Progenitor cell of endocrine pancreas (in vitro differentiated cells): ENCODE measurements around the gene CD247. TPM values are rescaled to one million over a fixed set of nuclear protein-coding genes. Genes with fewer than 3 reads are reported as not detected.

Experiments
- DNase-seq: peaks from one replicate; pipeline ENCODE4 v3.0.0; 2021; ENCODE audit warnings: low spot score; ENCODE audit not compliant: unreplicated experiment
- H3K27ac Mint-ChIP-seq: 2 replicates; pipeline ENCODE4 v1.8.0; 2021; ENCODE audit warnings: mild to moderate bottlenecking, moderate library complexity, mixed read lengths
- H3K27me3 Mint-ChIP-seq: 2 replicates; pipeline ENCODE4 v1.8.0; 2021; ENCODE audit warnings: mixed read lengths
- H3K36me3 Mint-ChIP-seq: 2 replicates; pipeline ENCODE4 v1.8.0; 2022; ENCODE audit warnings: mixed read lengths; ENCODE audit not compliant: insufficient read depth
- H3K4me1 Mint-ChIP-seq: 2 replicates; pipeline ENCODE4 v1.8.0; 2021; ENCODE audit warnings: low read depth, mixed read lengths
- H3K4me3 Mint-ChIP-seq: 2 replicates; pipeline ENCODE4 v1.8.0; 2021; ENCODE audit warnings: low read depth, mild to moderate bottlenecking, moderate library complexity, mixed read lengths
- H3K9me3 Mint-ChIP-seq: 2 replicates; pipeline ENCODE4 v1.8.0; 2021; ENCODE audit warnings: low read depth, mixed read lengths
- total RNA-seq: library from RNA; stranded (reverse); gene quantifications from 2 replicates; pipeline ENCODE4 v1.2.1, GENCODE V29; 2021
- TF ChIP-seq, protein P1 (sequence below): fragments of 200-600 bp; sonication (generic); IDR thresholded peaks from one replicate; pipeline ENCODE4 v1.5.0; 2021; ENCODE audit warnings: antibody characterized with exemption, mild to moderate bottlenecking; ENCODE audit not compliant: unreplicated experiment

Gene CD247
- total RNA-seq, 1 donor from 2014 or later, result not detected

DNA sequence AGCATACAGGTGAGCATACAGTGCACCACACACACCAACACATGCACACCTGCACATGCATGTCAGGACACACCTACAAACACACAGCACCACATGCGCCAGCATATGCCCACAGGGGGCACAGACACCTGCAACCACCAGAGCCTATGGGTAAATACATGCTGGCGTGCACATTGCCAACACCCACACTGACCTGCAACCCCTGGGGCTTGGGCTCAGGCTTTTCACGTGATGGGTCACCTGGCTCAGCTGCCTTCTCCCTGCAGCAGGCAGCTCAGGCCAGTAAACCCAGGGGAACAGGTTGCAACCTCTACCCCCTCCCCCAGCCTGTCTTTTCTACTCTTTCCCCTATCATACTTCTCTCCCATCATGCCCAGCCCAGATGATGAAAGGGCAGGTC, 8.1 kb downstream of the CD247 start:
- no peak overlapping the region for H3K4me3 Mint-ChIP-seq
- H3K9me3 Mint-ChIP-seq, result no peaks in the 10 kb centered on the region
- no peak overlapping the region for H3K27ac Mint-ChIP-seq
- H3K27me3 Mint-ChIP-seq, result peaks cover 9% of the 10 kb centered on the region
- H3K36me3 Mint-ChIP-seq, result no peaks in the 10 kb centered on the region
- peaks cover 9% of the 10 kb centered on the region for H3K4me1 Mint-ChIP-seq
- DNase-seq, result no peak
- TF ChIP-seq, protein P1, sequence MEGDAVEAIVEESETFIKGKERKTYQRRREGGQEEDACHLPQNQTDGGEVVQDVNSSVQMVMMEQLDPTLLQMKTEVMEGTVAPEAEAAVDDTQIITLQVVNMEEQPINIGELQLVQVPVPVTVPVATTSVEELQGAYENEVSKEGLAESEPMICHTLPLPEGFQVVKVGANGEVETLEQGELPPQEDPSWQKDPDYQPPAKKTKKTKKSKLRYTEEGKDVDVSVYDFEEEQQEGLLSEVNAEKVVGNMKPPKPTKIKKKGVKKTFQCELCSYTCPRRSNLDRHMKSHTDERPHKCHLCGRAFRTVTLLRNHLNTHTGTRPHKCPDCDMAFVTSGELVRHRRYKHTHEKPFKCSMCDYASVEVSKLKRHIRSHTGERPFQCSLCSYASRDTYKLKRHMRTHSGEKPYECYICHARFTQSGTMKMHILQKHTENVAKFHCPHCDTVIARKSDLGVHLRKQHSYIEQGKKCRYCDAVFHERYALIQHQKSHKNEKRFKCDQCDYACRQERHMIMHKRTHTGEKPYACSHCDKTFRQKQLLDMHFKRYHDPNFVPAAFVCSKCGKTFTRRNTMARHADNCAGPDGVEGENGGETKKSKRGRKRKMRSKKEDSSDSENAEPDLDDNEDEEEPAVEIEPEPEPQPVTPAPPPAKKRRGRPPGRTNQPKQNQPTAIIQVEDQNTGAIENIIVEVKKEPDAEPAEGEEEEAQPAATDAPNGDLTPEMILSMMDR, result no peak

DNA sequence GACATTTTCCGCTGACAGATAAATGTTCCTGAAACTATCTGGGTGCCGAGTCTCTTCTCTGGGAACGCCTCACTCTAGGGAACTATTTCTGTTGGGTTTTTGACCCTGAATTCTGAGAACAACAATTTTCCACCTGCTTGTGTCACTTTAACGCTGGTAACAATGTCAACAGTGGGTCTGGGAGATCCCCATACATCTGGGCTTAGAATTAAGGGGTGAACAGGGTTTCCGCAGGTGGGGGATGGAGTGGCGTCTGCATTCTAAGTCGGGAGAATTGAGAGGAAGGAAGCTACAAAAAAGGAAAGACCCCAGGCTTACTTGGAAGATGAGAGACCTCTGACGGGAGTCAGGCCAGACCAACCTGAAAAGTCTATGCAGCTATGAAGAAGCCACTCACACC, 8.7 kb downstream of the CD247 start:
- no peak overlapping the region for H3K4me3 Mint-ChIP-seq
- H3K27ac Mint-ChIP-seq, result no peak overlapping the region
- no peaks in the 10 kb centered on the region for H3K36me3 Mint-ChIP-seq
- H3K9me3 Mint-ChIP-seq, result no peaks in the 10 kb centered on the region
- TF ChIP-seq, protein P1, result no peak
- peaks cover 9% of the 10 kb centered on the region for H3K4me1 Mint-ChIP-seq
- H3K27me3 Mint-ChIP-seq, result peaks cover 9% of the 10 kb centered on the region
- DNase-seq, result no peak

- peaks cover 11% of the 10 kb centered on the region for H3K4me1 Mint-ChIP-seq
- H3K9me3 Mint-ChIP-seq, result no peaks in the 10 kb centered on the region
Observed at GRCh38 chr1:167507719-167508118, 10.6 kb downstream of the CD247 start.

GRCh38 chr1:167504467-167504827, 13.9 kb downstream of the CD247 start:
- Mint-ChIP-seq H3K4me1 (peaks cover 3% of the 10 kb centered on the region), H3K36me3 (no peaks in the 10 kb centered on the region), H3K27me3 (peaks cover 18% of the 10 kb centered on the region), H3K9me3 (no peaks in the 10 kb centered on the region), H3K4me3 (no peak overlapping the region), H3K27ac (no peak overlapping the region)
- TF ChIP-seq, protein P1, result no peak
- no peak for DNase-seq

More at GRCh38 chr1:167507719-167508118, 10.6 kb downstream of the CD247 start:
- Mint-ChIP-seq H3K36me3 (no peaks in the 10 kb centered on the region), H3K27ac (no peak overlapping the region), H3K27me3 (peaks cover 22% of the 10 kb centered on the region), H3K4me3 (no peak overlapping the region)
- TF ChIP-seq, protein P1, result no peak
- DNase-seq, result no peak

- TF ChIP-seq, protein P1, result no peak
- DNase-seq, result no peak
- Mint-ChIP-seq H3K9me3 (no peaks in the 10 kb centered on the region), H3K27ac (no peak overlapping the region), H3K4me3 (no peak overlapping the region), H3K4me1 (peaks cover 3% of the 10 kb centered on the region), H3K27me3 (peaks cover 16% of the 10 kb centered on the region), H3K36me3 (no peaks in the 10 kb centered on the region)
Observed at GRCh38 chr1:167503626-167504466, 14.5 kb downstream of the CD247 start.
